ENCODE data around the gene KDF1.

Gene KDF1

DNA sequence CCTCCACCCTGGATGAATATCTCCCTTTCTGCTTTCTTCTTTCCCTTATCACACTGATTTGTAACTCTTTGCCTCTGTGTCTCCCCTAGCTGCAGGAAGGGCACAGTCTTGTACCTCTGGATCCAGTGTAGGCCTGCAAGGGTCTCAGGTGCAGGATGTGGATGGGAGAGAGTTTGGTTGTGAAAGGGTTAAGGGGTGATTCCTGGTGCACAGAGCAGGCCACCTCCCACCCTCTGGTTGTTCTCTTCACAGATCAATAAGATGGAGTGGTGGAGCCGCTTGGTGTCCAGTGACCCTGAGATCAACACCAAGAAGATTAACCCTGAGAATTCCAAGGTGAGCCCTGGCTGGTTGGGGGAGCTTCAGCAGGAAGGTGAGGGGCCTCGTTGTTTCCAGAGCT lies 15.1 kb downstream of the KDF1 start:
- no peaks in the 10 kb centered on the region for H3K4me1 ChIP-seq (ENCODE audit: low read length)
- no peaks in the 10 kb centered on the region for H3K9me3 ChIP-seq (ENCODE audit: insufficient read depth, low read length)
- H4K20me1 ChIP-seq (ENCODE audit: insufficient read depth, low read length), result no peaks in the 10 kb centered on the region
- no peak overlapping the region for H3K9ac ChIP-seq (ENCODE audit: low read length)
- H3K27ac ChIP-seq (ENCODE audit: low read length), result no peak overlapping the region
- H3K4me2 ChIP-seq (ENCODE audit: low read length), result no peak overlapping the region
- H3K36me3 ChIP-seq (replicated peaks; ENCODE audit: low read depth, low read length), result peaks cover 5% of the 10 kb centered on the region
- H3K27me3 ChIP-seq (ENCODE audit: low read depth, low read length), result no peaks in the 10 kb centered on the region
- H3K79me2 ChIP-seq (ENCODE audit: low read length), result no peaks in the 10 kb centered on the region
- H3K4me3 ChIP-seq (ENCODE audit: low read length), result no peak overlapping the region
- H2AFZ ChIP-seq (ENCODE audit: low read depth, low read length), result no peak overlapping the region
- TF ChIP-seq EZH2phosphoT487 (IDR thresholded peaks at IDR 0.05; ENCODE audit: low read depth), result no peak
- TF ChIP-seq, protein P1, sequence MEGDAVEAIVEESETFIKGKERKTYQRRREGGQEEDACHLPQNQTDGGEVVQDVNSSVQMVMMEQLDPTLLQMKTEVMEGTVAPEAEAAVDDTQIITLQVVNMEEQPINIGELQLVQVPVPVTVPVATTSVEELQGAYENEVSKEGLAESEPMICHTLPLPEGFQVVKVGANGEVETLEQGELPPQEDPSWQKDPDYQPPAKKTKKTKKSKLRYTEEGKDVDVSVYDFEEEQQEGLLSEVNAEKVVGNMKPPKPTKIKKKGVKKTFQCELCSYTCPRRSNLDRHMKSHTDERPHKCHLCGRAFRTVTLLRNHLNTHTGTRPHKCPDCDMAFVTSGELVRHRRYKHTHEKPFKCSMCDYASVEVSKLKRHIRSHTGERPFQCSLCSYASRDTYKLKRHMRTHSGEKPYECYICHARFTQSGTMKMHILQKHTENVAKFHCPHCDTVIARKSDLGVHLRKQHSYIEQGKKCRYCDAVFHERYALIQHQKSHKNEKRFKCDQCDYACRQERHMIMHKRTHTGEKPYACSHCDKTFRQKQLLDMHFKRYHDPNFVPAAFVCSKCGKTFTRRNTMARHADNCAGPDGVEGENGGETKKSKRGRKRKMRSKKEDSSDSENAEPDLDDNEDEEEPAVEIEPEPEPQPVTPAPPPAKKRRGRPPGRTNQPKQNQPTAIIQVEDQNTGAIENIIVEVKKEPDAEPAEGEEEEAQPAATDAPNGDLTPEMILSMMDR (IDR thresholded peaks at IDR 0.05; ENCODE audit: low read depth, low read length), result no peak

DNA sequence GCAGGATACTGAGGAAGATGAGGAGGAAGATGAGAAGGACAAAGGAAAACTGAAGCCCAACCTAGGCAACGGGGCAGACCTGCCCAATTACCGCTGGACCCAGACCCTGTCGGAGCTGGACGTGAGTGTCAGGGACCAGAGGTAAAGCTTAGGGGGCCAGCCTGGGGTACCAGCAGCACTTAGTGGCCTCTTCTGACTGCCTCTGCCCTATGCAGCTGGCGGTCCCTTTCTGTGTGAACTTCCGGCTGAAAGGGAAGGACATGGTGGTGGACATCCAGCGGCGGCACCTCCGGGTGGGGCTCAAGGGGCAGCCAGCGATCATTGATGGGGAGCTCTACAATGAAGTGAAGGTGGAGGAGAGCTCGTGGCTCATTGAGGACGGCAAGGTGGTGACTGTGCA lies 17.6 kb downstream of the KDF1 start:
- Histone ChIP-seq H3K27ac (ENCODE audit: low read length) (no peak overlapping the region), H3K4me1 (ENCODE audit: low read length) (no peaks in the 10 kb centered on the region), H3K79me2 (ENCODE audit: low read length) (peaks cover 16% of the 10 kb centered on the region), H4K20me1 (ENCODE audit: insufficient read depth, low read length) (no peaks in the 10 kb centered on the region), H3K27me3 (ENCODE audit: low read depth, low read length) (no peaks in the 10 kb centered on the region), H3K4me2 (ENCODE audit: low read length) (no peak overlapping the region), H2AFZ (ENCODE audit: low read depth, low read length) (no peak overlapping the region), H3K9ac (ENCODE audit: low read length) (no peak overlapping the region), H3K4me3 (ENCODE audit: low read length) (no peak overlapping the region), H3K9me3 (ENCODE audit: insufficient read depth, low read length) (no peaks in the 10 kb centered on the region), H3K36me3 (replicated peaks; ENCODE audit: low read depth, low read length) (peaks cover 5% of the 10 kb centered on the region)
- no peak for TF ChIP-seq EZH2phosphoT487 (IDR thresholded peaks at IDR 0.05; ENCODE audit: low read depth)
- TF ChIP-seq, protein P1 (IDR thresholded peaks at IDR 0.05; ENCODE audit: low read depth, low read length), result no peak

DNA sequence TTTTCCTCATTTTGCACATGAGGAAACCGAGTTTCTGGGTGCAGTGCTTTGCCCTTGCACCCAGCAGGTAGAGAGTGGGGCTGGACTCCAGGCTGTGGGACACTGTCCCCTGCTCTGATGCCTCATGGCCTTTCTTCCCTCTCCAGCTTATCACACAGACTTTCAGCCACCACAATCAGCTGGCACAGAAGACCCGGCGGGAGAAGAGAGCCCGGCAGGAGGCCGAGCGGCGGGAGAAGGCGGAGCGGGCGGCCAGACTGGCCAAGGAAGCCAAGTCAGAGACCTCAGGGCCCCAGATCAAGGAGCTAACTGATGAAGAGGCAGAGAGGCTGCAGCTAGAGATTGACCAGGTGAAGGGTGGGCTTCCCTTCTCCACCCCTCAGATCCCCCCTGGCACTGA lies 19.0 kb downstream of the KDF1 start:
- Histone ChIP-seq H3K27ac (ENCODE audit: low read length) (no peak overlapping the region), H3K79me2 (ENCODE audit: low read length) (peaks cover 18% of the 10 kb centered on the region), H3K36me3 (replicated peaks; ENCODE audit: low read depth, low read length) (peaks cover 5% of the 10 kb centered on the region), H3K4me2 (ENCODE audit: low read length) (no peak overlapping the region), H3K9me3 (ENCODE audit: insufficient read depth, low read length) (no peaks in the 10 kb centered on the region), H3K4me3 (ENCODE audit: low read length) (no peak overlapping the region), H3K27me3 (ENCODE audit: low read depth, low read length) (no peaks in the 10 kb centered on the region), H2AFZ (ENCODE audit: low read depth, low read length) (no peak overlapping the region), H4K20me1 (ENCODE audit: insufficient read depth, low read length) (no peaks in the 10 kb centered on the region), H3K4me1 (ENCODE audit: low read length) (no peaks in the 10 kb centered on the region), H3K9ac (ENCODE audit: low read length) (no peak overlapping the region)
- TF ChIP-seq, protein P1 (IDR thresholded peaks at IDR 0.05; ENCODE audit: low read depth, low read length), result no peak
- TF ChIP-seq EZH2phosphoT487 (IDR thresholded peaks at IDR 0.05; ENCODE audit: low read depth), result no peak

DNA sequence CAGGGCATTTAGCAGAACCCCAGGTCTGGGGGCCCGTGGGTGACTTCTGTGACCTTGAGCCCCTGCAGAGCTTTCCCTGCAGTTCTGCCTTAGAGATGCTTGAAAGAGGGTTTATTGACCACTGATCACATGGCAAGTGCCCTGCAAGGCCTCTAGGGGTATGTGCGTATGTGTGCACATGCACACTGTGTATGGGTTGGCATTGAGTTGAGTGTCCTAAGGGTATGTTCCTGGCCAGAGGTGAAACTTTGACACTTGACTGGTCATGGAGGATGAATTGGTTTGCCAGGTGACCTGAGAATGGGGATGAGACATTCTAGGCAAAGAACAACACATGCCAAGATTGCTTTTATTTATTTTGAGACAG lies 21.6 kb downstream of the KDF1 start:
- peaks cover 31% of the 10 kb centered on the region for H3K79me2 ChIP-seq (ENCODE audit: low read length)
- no peak overlapping the region for H3K4me3 ChIP-seq (ENCODE audit: low read length)
- H3K9me3 ChIP-seq (ENCODE audit: insufficient read depth, low read length), result no peaks in the 10 kb centered on the region
- H3K36me3 ChIP-seq (replicated peaks; ENCODE audit: low read depth, low read length), result peaks cover 8% of the 10 kb centered on the region
- H3K9ac ChIP-seq (ENCODE audit: low read length), result no peak overlapping the region
- H3K27me3 ChIP-seq (ENCODE audit: low read depth, low read length), result no peaks in the 10 kb centered on the region
- H3K4me2 ChIP-seq (ENCODE audit: low read length), result no peak overlapping the region
- H3K27ac ChIP-seq (ENCODE audit: low read length), result no peak overlapping the region
- H4K20me1 ChIP-seq (ENCODE audit: insufficient read depth, low read length), result no peaks in the 10 kb centered on the region
- TF ChIP-seq, protein P1 (IDR thresholded peaks at IDR 0.05; ENCODE audit: low read depth, low read length), result no peak
- no peak for TF ChIP-seq EZH2phosphoT487 (IDR thresholded peaks at IDR 0.05; ENCODE audit: low read depth)
- H2AFZ ChIP-seq (ENCODE audit: low read depth, low read length), result no peak overlapping the region
- H3K4me1 ChIP-seq (ENCODE audit: low read length), result no peaks in the 10 kb centered on the region
